ENCODE measurements around the gene TNFAIP1.
A peak's percentile ranks its signal among the peaks of the same experiment; 100 is the strongest.

The TNFAIP1 gene

GRCh38 chr17:28315846-28316705, 19.5 kb upstream of the TNFAIP1 start:
- no peak overlapping the region for H3K4me2 ChIP-seq
- H3K4me3 ChIP-seq, result no peak overlapping the region
- no peaks in the 10 kb centered on the region for H3K27me3 ChIP-seq
- peaks cover under 1% of the 10 kb centered on the region; the same call in 1 of the 2 replicates for H3K36me3 ChIP-seq
- peaks cover 27% of the 10 kb centered on the region for H3K4me1 ChIP-seq
- peaks cover 9% of the 10 kb centered on the region for H4K20me1 ChIP-seq
- no peak overlapping the region for H3K27ac ChIP-seq
- H3K9ac ChIP-seq, result no peak overlapping the region
- no peaks in the 10 kb centered on the region for H3K9me3 ChIP-seq
- TF ChIP-seq Cebpa-rat (IDR thresholded peaks at IDR 0.05), result no peak

DNA sequence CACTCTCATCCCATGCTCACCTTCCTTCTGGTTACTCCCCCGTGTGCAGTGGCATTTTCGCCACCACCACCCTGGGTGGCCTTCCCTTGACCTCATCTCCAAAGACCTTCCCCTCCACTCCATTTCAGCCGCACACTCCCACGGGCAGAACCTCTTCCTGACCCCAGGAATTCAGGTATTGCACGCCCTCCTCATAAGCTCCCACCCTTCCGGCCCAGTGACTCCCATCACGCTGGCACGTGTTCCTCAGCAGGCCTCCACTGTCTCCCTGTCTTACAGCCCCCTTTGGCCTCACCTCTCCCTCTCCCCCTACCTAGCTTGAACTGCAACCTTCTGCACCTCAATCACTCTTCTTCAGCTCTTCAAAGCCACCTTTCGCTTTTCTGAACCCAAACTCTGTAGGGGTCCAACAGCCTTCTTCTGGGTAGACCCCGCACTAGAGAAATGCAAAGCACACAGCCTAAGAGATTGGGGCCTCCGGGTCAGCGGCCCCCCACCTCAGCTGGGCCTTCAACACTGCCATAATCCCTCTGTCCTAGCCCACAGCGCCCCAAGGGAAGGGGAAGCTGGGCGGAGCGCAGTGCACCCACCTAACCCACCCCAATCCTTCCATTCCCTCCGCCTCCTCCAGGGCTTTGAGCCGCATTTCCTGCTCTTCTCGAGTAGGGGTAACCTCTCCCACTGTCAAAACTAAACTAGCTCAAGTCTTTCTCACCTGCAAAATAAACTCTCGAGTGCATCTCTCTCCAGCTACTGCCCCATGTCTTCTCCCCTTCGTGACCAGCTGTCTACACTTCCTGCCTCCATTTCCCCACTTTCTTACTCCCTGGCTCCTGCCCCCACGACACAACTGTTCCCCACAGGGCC, 18.2 kb upstream of the TNFAIP1 start:
- peaks cover 21% of the 10 kb centered on the region for H4K20me1 ChIP-seq
- H3K27me3 ChIP-seq, result no peaks in the 10 kb centered on the region
- no peak overlapping the region for H3K9ac ChIP-seq
- H3K4me3 ChIP-seq, result 0 out of 2 replicates have a peak overlapping the region, but pooled peaks have one; percentile 79
- H3K9me3 ChIP-seq, result no peaks in the 10 kb centered on the region
- peak overlapping the region; percentile 88 for H3K4me2 ChIP-seq
- no peak for TF ChIP-seq Cebpa-rat (IDR thresholded peaks at IDR 0.05)
- peaks cover 9% of the 10 kb centered on the region; the same call in 1 of the 2 replicates for H3K36me3 ChIP-seq
- H3K4me1 ChIP-seq, result peaks cover 40% of the 10 kb centered on the region
- H3K27ac ChIP-seq, result no peak overlapping the region

DNA sequence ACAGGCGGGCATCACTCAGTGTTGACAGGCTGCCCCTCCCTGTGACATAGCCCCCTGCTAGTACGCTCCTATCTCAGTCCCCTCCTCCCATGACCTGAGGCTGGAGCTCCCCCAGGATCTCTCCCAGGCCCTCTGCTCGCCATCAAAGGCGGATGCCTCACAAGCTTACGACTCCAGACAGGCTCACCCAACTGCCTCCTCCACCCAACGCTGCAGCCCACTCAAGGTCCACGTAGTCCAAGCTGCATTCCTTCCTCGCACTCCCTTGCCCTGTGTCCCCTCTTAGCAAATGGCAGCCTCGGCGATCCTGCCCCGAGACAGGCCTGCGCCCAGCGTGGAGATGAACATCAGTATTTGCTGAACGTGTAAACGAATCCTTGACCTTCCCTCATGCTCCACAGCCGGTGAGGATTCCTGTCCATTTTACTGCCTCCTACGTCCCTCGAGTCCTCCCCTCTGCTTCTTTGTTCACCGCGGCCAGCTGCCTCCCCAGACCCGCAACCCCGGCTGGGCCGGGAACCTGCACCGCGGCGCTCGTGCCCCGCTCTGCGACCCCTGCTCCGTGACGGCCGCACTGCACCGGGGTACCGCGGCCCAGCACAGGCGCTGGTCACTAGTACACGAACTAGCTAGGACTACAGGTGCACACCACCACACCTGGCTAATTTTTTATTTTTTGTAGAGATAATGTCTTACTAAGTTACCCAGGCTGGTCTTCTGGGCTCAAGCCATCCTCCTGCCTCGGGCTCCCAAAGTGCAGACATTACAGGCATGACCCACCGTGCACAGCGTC, 17.4 kb upstream of the TNFAIP1 start:
- TF ChIP-seq Cebpa-rat (IDR thresholded peaks at IDR 0.05), result no peak
- no peaks in the 10 kb centered on the region for H3K27me3 ChIP-seq
- H3K4me2 ChIP-seq, result peak overlapping the region; percentile 88
- peak overlapping the region; percentile 79 for H3K4me3 ChIP-seq
- H3K36me3 ChIP-seq, result peaks cover 12% of the 10 kb centered on the region; the same call in 1 of the 2 replicates
- H3K9me3 ChIP-seq, result no peaks in the 10 kb centered on the region
- peaks cover 42% of the 10 kb centered on the region for H3K4me1 ChIP-seq
- H3K9ac ChIP-seq, result peak overlapping the region; percentile 80
- peak overlapping the region; percentile 72 for H3K27ac ChIP-seq
- H4K20me1 ChIP-seq, result peaks cover 30% of the 10 kb centered on the region

GRCh38 chr17:28318759-28319597, 16.6 kb upstream of the TNFAIP1 start, which contains the start of gene TMEM97:
TSS of gene TMEM97 (plus strand) at chr17:28319200. CDS start at chr17:28319240, 40 bp downstream.
- H3K27ac ChIP-seq, result peak within 1 kb of the TSS; percentile 90
- peaks cover 42% of the 10 kb centered on the region for H3K4me1 ChIP-seq

GRCh38 chr17:28319598-28319935, 16.0 kb upstream of the TNFAIP1 start:
- peaks cover 12% of the 10 kb centered on the region; the same call in 1 of the 2 replicates for H3K36me3 ChIP-seq
- H4K20me1 ChIP-seq, result peaks cover 44% of the 10 kb centered on the region

More at GRCh38 chr17:28318759-28319597, 16.6 kb upstream of the TNFAIP1 start, which contains the start of gene TMEM97:
- Histone ChIP-seq H3K4me2 (peak within 1 kb of the TSS; percentile 88), H3K4me3 (peak within 1 kb of the TSS; percentile 79), H3K9ac (peak within 1 kb of the TSS; percentile 92), H3K36me3 (peaks cover 12% of the 10 kb centered on the region; the same call in 1 of the 2 replicates), H4K20me1 (peaks cover 38% of the 10 kb centered on the region), H3K9me3 (no peaks in the 10 kb centered on the region), H3K27me3 (no peaks in the 10 kb centered on the region)
- no peak for TF ChIP-seq Cebpa-rat (IDR thresholded peaks at IDR 0.05)

DNA sequence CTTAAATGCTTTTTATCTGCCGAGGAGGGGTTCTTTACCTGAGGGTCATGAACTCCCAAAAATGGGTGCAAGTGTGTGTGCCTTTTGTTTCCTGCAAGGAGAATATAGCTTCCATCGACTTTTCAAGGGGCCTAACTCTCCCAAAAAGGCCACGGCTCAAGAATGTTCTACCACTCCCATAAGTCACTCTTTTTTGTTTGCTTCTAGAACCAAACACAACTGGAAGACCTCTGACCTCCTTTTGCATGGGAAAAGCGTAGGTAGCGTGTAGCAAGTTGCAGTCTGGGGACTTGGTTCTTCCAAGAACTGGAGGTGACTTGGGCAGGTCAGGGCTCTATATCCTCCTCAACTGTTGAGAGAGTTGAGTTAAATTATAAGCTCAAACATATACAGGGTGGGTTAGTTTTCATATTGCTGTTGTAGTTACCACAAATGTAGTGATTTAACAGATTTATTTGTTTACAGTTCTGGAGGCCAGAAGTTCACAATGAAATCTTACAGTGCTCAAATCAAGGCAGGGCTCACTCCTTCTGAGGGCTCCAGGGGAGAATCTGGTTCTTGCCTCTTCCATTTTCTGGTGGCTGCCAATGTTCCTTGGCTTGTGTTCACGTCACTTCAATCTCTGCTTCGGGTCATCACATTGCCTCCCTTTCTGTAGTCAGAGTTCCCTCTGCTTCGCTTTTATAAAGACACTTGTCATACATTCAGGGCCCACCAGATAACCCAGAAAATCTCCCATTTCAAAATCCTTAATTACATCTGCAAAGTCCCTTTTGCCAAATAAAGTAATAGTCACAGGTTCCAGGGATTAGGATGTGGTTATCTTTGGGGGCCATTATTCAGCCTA, 15.1 kb upstream of the TNFAIP1 start:
- peaks cover 47% of the 10 kb centered on the region for H3K4me1 ChIP-seq
- H3K4me3 ChIP-seq, result peak overlapping the region; percentile 79
- TF ChIP-seq Cebpa-rat (IDR thresholded peaks at IDR 0.05), result no peak
- H3K27me3 ChIP-seq, result no peaks in the 10 kb centered on the region
- H4K20me1 ChIP-seq, result peaks cover 53% of the 10 kb centered on the region
- H3K4me2 ChIP-seq, result peak overlapping the region; percentile 88
- H3K9me3 ChIP-seq, result no peaks in the 10 kb centered on the region
- peak overlapping the region; percentile 92 for H3K9ac ChIP-seq
- peak overlapping the region; percentile 90; the same call in 1 of the 2 replicates for H3K27ac ChIP-seq
- peaks cover 18% of the 10 kb centered on the region for H3K36me3 ChIP-seq

More at GRCh38 chr17:28319598-28319935, 16.0 kb upstream of the TNFAIP1 start:
- Histone ChIP-seq H3K4me2 (peak overlapping the region; percentile 88), H3K4me3 (peak overlapping the region; percentile 79), H3K4me1 (peaks cover 45% of the 10 kb centered on the region), H3K27ac (peak overlapping the region; percentile 90), H3K9ac (peak overlapping the region; percentile 92), H3K9me3 (no peaks in the 10 kb centered on the region), H3K27me3 (no peaks in the 10 kb centered on the region)
- TF ChIP-seq Cebpa-rat (IDR thresholded peaks at IDR 0.05), result no peak

GRCh38 chr17:28324267-28324745, 11.3 kb upstream of the TNFAIP1 start:
- no peak overlapping the region for H3K27ac ChIP-seq
- peaks cover 57% of the 10 kb centered on the region for H3K36me3 ChIP-seq
- no peak for TF ChIP-seq Cebpa-rat (IDR thresholded peaks at IDR 0.05)
- peaks cover 34% of the 10 kb centered on the region for H3K4me1 ChIP-seq
- H3K4me3 ChIP-seq, result no peak overlapping the region
- H3K4me2 ChIP-seq, result no peak overlapping the region
- H3K27me3 ChIP-seq, result no peaks in the 10 kb centered on the region
- no peak overlapping the region for H3K9ac ChIP-seq
- H3K9me3 ChIP-seq, result no peaks in the 10 kb centered on the region
- H4K20me1 ChIP-seq, result peaks cover 87% of the 10 kb centered on the region
